GM12892 (cell line): ENCODE results near the gene DNAJB13.
"Not testable (repeated sequence)": the region's sequence is repeated elsewhere in the genome, so short reads cannot be mapped to it uniquely, and the experiment has no call there.

Experiments
- POLR2A ChIP-seq: IDR thresholded peaks from 2 replicates; pipeline ENCODE4 v1.6.1; 2011; ENCODE audit warnings: low read depth, low read length, control low read depth
- POLR2AphosphoS5 ChIP-seq: IDR thresholded peaks from 2 replicates; pipeline ENCODE4 v1.6.1; 2011; ENCODE audit warnings: low read depth, low read length, control low read depth
- TAF1 ChIP-seq: IDR thresholded peaks from 2 replicates; pipeline ENCODE4 v1.6.1; 2011; ENCODE audit warnings: low read depth, mild to moderate bottlenecking, control low read depth, low read length, borderline replicate concordance

- TF ChIP-seq POLR2A, POLR2AphosphoS5, TAF1: not testable (repeated sequence)
These were observed 14.8 kb upstream of the DNAJB13 start for GRCh38 chr11:73936047-73936446.
